Mesenchymal stem cell (in vitro differentiated cells and primary cell): ENCODE data around the gene PSMF1.

Experiments
- DNase-seq: peaks from one replicate; pipeline ENCODE4 v3.0.0-alpha.2; 2013
- H2AFZ ChIP-seq: one replicate; pipeline ENCODE4 v1.6.1; 2013; ENCODE audit warnings: low read depth, mild to moderate bottlenecking, control low read depth, inconsistent platforms, low read length, moderate library complexity
- H2AK5ac ChIP-seq: 2 replicates; pipeline ENCODE4 v1.6.1; 2013; ENCODE audit warnings: low read length, moderate library complexity, mild to moderate bottlenecking, inconsistent platforms; ENCODE audit not compliant: severe bottlenecking
- H2BK120ac ChIP-seq: one replicate; pipeline ENCODE4 v1.6.1; 2013; ENCODE audit warnings: low read depth, mild to moderate bottlenecking, inconsistent platforms, low read length, moderate library complexity
- H2BK12ac ChIP-seq, 2 experiments: one replicate each; pipeline ENCODE4 v1.6.1; 2013; ENCODE audit warnings: inconsistent platforms in 2 of 2, low read length in 2 of 2, mild to moderate bottlenecking in 2 of 2, moderate library complexity in 2 of 2, control low read depth in 1 of 2
- H2BK15ac ChIP-seq: one replicate; pipeline ENCODE4 v1.6.1; 2013; ENCODE audit warnings: mild to moderate bottlenecking, low read depth, inconsistent platforms; ENCODE audit not compliant: poor library complexity, severe bottlenecking
- H2BK5ac ChIP-seq: 2 replicates; pipeline ENCODE4 v1.6.1; 2013; ENCODE audit warnings: low read depth, mild to moderate bottlenecking, low read length, control low read depth, inconsistent platforms; ENCODE audit not compliant: poor library complexity, severe bottlenecking
- H3K14ac ChIP-seq, 2 experiments: one replicate each; pipeline ENCODE4 v1.6.1; 2013; ENCODE audit warnings: inconsistent platforms in 2 of 2, low read length in 2 of 2, control low read depth in 1 of 2, mild to moderate bottlenecking in 1 of 2, moderate library complexity in 1 of 2
- H3K18ac ChIP-seq, 2 experiments: one replicate each; pipeline ENCODE4 v1.6.1; 2013; ENCODE audit warnings: inconsistent platforms in 2 of 2, low read length in 2 of 2, control low read depth in 1 of 2, low read depth in 1 of 2, mild to moderate bottlenecking in 1 of 2
- H3K23ac ChIP-seq, 2 experiments: one replicate each; pipeline ENCODE4 v1.6.1; 2013; ENCODE audit warnings: inconsistent platforms in 2 of 2, low read length in 2 of 2, mild to moderate bottlenecking in 2 of 2, moderate library complexity in 2 of 2, control low read depth in 1 of 2
- H3K27ac ChIP-seq: 2 replicates; pipeline ENCODE4 v1.5.1; 2013; ENCODE audit warnings: mild to moderate bottlenecking, moderate library complexity, low read length, control low read depth, inconsistent platforms; ENCODE audit not compliant: poor library complexity, severe bottlenecking
- H3K27me3 ChIP-seq, 2 experiments: 2 replicates each; pipeline versions ENCODE4 v1.6.1 to v1.7.0; 2013; ENCODE audit warnings: low read length in 2 of 2, mild to moderate bottlenecking in 2 of 2, moderate library complexity in 2 of 2, control low read depth in 1 of 2, inconsistent platforms in 1 of 2; ENCODE audit not compliant: control insufficient read depth in 1 of 2, insufficient read depth in 1 of 2
- H3K36me3 ChIP-seq, 2 experiments: 2 replicates each; pipeline versions ENCODE4 v1.6.1 to v1.7.0; 2013; ENCODE audit warnings: low read length in 2 of 2, control low read depth in 1 of 2, inconsistent platforms in 1 of 2, low read depth in 1 of 2, mild to moderate bottlenecking in 1 of 2; ENCODE audit not compliant: insufficient read depth in 2 of 2, control insufficient read depth in 1 of 2
- H3K4ac ChIP-seq, 2 experiments: one replicate each; pipeline ENCODE4 v1.6.1; 2013; ENCODE audit warnings: inconsistent platforms in 2 of 2, low read length in 2 of 2, mild to moderate bottlenecking in 2 of 2, moderate library complexity in 2 of 2, control low read depth in 1 of 2, low read depth in 1 of 2
- H3K4me1 ChIP-seq: 2 replicates; pipeline ENCODE4 v1.6.1; 2013; ENCODE audit warnings: low read depth, low read length, control low read depth; ENCODE audit not compliant: control insufficient read depth, insufficient read depth
- H3K4me2 ChIP-seq: 2 replicates; pipeline ENCODE4 v1.6.1; 2013; ENCODE audit warnings: low read length, mild to moderate bottlenecking, inconsistent platforms; ENCODE audit not compliant: poor library complexity, severe bottlenecking
- H3K4me3 ChIP-seq, 2 experiments: 2 replicates each; pipeline versions ENCODE4 v1.5.1 to v1.7.0; 2013; ENCODE audit warnings: low read length in 2 of 2, mild to moderate bottlenecking in 2 of 2, control low read depth in 1 of 2, low read depth in 1 of 2; ENCODE audit not compliant: insufficient read depth in 1 of 2
- H3K79me1 ChIP-seq: replicated peaks from 2 replicates; pipeline ENCODE4 v1.6.1; 2013; ENCODE audit warnings: mild to moderate bottlenecking, control low read depth, low read length, inconsistent platforms; ENCODE audit not compliant: poor library complexity, severe bottlenecking
- H3K9ac ChIP-seq: 2 replicates; pipeline ENCODE4 v1.7.0; 2013; ENCODE audit warnings: mild to moderate bottlenecking, low read length, moderate library complexity
- H3K9me3 ChIP-seq: 2 replicates; pipeline ENCODE4 v1.7.0; 2013; ENCODE audit warnings: mild to moderate bottlenecking, low read length; ENCODE audit not compliant: control insufficient read depth
- H4K8ac ChIP-seq: one replicate; pipeline ENCODE4 v1.6.1; 2013; ENCODE audit warnings: inconsistent platforms, mild to moderate bottlenecking, low read length, moderate library complexity
- H4K91ac ChIP-seq: one replicate; pipeline ENCODE4 v1.6.1; 2013; ENCODE audit warnings: mild to moderate bottlenecking, low read length, inconsistent platforms
- WGBS: methylation state at CpG from one replicate; pipeline ENCODE4 v1.1.7; 2013; ENCODE audit warnings: mixed read lengths; 5-methylcytosine and 5-hydroxymethylcytosine counted together

PSMF1 gene

DNA sequence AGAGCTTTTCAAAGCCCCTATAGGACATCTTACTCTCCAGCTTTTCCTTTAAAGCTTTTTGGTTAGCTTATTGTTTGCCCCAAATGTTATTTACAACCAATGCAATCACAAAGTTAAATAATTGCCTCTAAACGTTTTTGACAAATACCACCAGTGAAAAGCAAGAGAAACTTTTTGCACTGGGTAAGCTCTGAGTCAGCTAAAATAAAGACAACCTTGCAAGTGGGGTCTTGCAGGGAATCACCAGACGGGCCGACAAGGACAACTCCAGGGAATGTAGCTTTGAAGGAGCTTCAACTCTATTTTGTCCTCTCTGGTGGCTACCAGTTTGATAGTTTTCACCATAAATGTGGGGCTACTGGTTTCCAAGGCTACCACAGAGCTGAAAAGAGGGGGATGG is 14.7 kb upstream of the PSMF1 start:
- Histone ChIP-seq H2AK5ac (no peak overlapping the region), H2BK120ac (no peak overlapping the region), H3K79me1 (peaks cover 6% of the 10 kb centered on the region), H3K4ac (no peak overlapping the region), H2AFZ (no peak overlapping the region), H2BK15ac (no peak overlapping the region), H3K18ac (no peak overlapping the region), H3K9me3 (peaks cover 11% of the 10 kb centered on the region), H3K27me3 (peaks cover 0 to 11% of the 10 kb centered on the region in 2 experiments), H2BK5ac (no peak overlapping the region), H3K36me3 (no peaks in the 10 kb centered on the region), H3K14ac (no peak overlapping the region), H4K8ac (no peak overlapping the region), H3K27ac (no peak overlapping the region), H3K4me1 (no peaks in the 10 kb centered on the region), H4K91ac (no peak overlapping the region), H3K4me2 (no peak overlapping the region), H2BK12ac (no peak overlapping the region), H3K23ac (no peak overlapping the region), H3K9ac (no peak overlapping the region), H3K4me3 (no peak overlapping the region)
- 62% methylated on average over 3 of the region's 3 CpGs for WGBS
- no peak for DNase-seq

DNA sequence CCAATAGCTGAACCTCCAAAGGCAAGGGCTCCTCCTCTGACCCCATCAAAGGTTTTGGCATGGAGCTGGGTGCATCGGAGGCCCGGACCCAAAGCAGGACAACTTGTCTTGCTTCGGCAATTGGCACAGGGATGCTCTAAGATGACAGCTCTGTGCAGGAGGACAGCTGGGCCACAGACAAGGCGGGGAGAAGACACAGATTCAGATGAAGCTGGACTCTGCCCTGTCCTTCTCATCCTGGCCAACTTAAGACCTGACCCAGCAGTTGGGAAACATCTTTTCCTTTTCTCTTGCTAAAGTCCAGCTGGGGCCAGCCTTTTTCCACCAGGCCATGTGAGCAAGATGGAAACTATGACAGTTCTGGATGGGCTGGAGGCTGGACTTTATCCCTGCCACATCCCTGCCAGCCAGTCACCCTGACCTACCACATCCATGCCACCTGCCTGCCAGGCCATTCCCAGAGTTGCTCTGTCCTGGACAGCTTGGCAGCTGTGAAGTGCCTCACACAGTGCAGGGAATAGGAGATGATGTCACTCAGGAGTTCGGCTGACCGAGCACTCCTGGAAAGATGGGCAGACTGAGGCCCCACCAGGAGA is 12.7 kb upstream of the PSMF1 start:
- no peak overlapping the region for H2BK5ac ChIP-seq
- no peak overlapping the region for H3K18ac ChIP-seq
- peaks cover 0 to 11% of the 10 kb centered on the region in 2 experiments for H3K27me3 ChIP-seq
- H2AK5ac ChIP-seq = no peak overlapping the region
- no peak for DNase-seq
- H4K8ac ChIP-seq = no peak overlapping the region
- no peak overlapping the region for H2BK12ac ChIP-seq
- no peak overlapping the region for H2BK120ac ChIP-seq
- H2AFZ ChIP-seq = no peak overlapping the region
- 81% methylated on average over 6 of the region's 6 CpGs for WGBS
- H3K27ac ChIP-seq = no peak overlapping the region
- H3K4me2 ChIP-seq = no peak overlapping the region
- H3K4me1 ChIP-seq = no peaks in the 10 kb centered on the region
- H3K36me3 ChIP-seq = no peaks in the 10 kb centered on the region
- H3K23ac ChIP-seq = no peak overlapping the region
- no peak overlapping the region for H3K4ac ChIP-seq
- H3K9me3 ChIP-seq = peaks cover 11% of the 10 kb centered on the region
- no peak overlapping the region for H3K9ac ChIP-seq
- no peak overlapping the region for H2BK15ac ChIP-seq
- H3K4me3 ChIP-seq = no peak overlapping the region
- H4K91ac ChIP-seq = no peak overlapping the region
- H3K79me1 ChIP-seq = peaks cover 14% of the 10 kb centered on the region
- no peak overlapping the region for H3K14ac ChIP-seq

DNA sequence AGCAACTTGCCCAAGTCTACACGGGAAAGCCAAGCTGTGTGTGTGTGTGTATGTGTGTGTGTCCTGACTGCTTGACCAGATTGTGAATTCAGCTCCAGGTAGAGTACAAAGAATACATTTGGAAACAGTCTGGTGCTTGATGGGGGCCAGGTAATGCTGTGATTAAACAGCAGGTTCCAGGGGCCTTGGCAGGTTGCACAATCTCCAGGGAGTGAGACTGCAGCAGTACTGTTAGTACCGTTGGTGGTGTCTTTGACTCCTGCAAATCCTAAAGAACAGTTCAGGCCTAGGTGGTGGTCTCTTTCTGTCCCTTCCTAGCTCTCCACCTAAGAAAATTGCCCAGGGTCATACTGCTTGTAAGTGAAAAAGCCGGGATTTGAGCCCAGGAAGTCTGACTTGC is 11.2 kb upstream of the PSMF1 start:
- WGBS = 79% methylated on average over 3 of the region's 3 CpGs
- H3K9ac ChIP-seq = no peak overlapping the region

DNA sequence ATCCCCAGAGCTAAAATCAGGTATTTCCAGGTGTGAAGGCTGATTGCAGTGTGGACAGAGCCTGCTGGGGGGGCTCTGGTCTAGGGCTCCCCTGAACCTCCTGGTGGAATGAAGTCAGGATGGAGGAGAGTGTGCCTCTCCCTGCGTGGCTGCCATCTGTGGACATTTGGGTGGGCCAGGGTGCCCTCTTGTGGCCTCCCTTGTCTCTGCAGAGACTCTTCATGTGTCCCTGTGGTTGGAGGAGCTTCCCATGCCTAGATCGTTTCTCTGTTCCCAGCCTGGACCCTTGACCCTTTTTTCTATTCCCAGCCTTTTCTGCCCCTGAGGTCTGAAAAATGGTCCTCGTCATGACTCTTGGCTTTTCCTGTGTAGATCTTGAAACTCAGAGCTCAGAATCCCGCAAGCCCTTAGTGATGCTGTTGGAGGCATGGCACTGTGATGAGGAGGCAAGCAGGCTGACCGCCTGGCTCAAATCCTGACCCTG is 9.9 kb upstream of the PSMF1 start:
- Histone ChIP-seq H3K27me3 (peaks cover 0 to 11% of the 10 kb centered on the region in 2 experiments), H3K9ac (no peak overlapping the region), H2BK12ac (no peak overlapping the region), H2AFZ (no peak overlapping the region), H3K9me3 (no peaks in the 10 kb centered on the region), H3K18ac (no peak overlapping the region), H3K14ac (no peak overlapping the region), H3K4me1 (no peaks in the 10 kb centered on the region), H2BK15ac (no peak overlapping the region), H3K4me3 (no peak overlapping the region), H2AK5ac (no peak overlapping the region), H3K4me2 (no peak overlapping the region), H2BK5ac (no peak overlapping the region), H3K23ac (no peak overlapping the region), H3K27ac (no peak overlapping the region), H4K91ac (no peak overlapping the region), H3K4ac (no peak overlapping the region), H3K79me1 (peaks cover 17% of the 10 kb centered on the region), H2BK120ac (no peak overlapping the region), H3K36me3 (no peaks in the 10 kb centered on the region), H4K8ac (no peak overlapping the region)
- 28% methylated on average over 4 of the region's 5 CpGs for WGBS
- peak; percentile 52 for DNase-seq

More for the DNA sequence above, 11.2 kb upstream of the PSMF1 start:
- Histone ChIP-seq H4K8ac (no peak overlapping the region), H4K91ac (no peak overlapping the region), H3K27ac (no peak overlapping the region), H3K4ac (no peak overlapping the region), H3K4me2 (no peak overlapping the region), H3K79me1 (peaks cover 14% of the 10 kb centered on the region), H3K27me3 (peaks cover 0 to 11% of the 10 kb centered on the region in 2 experiments), H2BK15ac (no peak overlapping the region), H2BK5ac (no peak overlapping the region), H2AK5ac (no peak overlapping the region), H3K36me3 (no peaks in the 10 kb centered on the region), H3K23ac (no peak overlapping the region), H3K4me1 (no peaks in the 10 kb centered on the region), H3K9me3 (peaks cover 7% of the 10 kb centered on the region), H3K18ac (no peak overlapping the region), H2AFZ (no peak overlapping the region), H3K14ac (no peak overlapping the region), H2BK12ac (no peak overlapping the region), H2BK120ac (no peak overlapping the region), H3K4me3 (no peak overlapping the region)
- no peak for DNase-seq
